Suprapubic skin (tissue), 4 donors: ENCODE results near the gene PARVB. TPM values are rescaled to one million over a fixed set of nuclear protein-coding genes. Genes with fewer than 3 reads are reported as not detected.
A peak's percentile ranks its signal among the peaks of the same experiment; 100 is the strongest.

Experiments used
- DNase-seq, 2 donors: peaks; one replicate each; pipeline ENCODE4 v3.0.0-alpha.2; 2019; ENCODE audit warnings: low spot score in 2 of 2
- H3K27ac ChIP-seq: fragments of 200-600 bp; sonication (generic); one replicate; pipeline ENCODE4 v1.5.1; 2019
- H3K27me3 ChIP-seq: fragments of 200-600 bp; sonication (generic); one replicate; pipeline ENCODE4 v1.5.1; 2019
- H3K36me3 ChIP-seq: fragments of 200-600 bp; sonication (generic); one replicate; pipeline ENCODE4 v1.5.1; 2019
- H3K4me1 ChIP-seq: fragments of 200-600 bp; sonication (generic); one replicate; pipeline ENCODE4 v1.5.1; 2019
- H3K4me3 ChIP-seq: fragments of 200-600 bp; sonication (generic); one replicate; pipeline ENCODE4 v1.5.1; 2019; ENCODE audit warnings: mild to moderate bottlenecking
- H3K9me3 ChIP-seq: fragments of 200-600 bp; sonication (generic); one replicate; pipeline ENCODE4 v1.5.1; 2019
- EP300 ChIP-seq: sonication (generic); formaldehyde crosslinking; IDR thresholded peaks from one replicate; pipeline ENCODE4 v1.6.1; 2017; ENCODE audit warnings: antibody characterized with exemption
- POLR2A ChIP-seq, 2 donors: fragments of 450-650 bp; IDR thresholded peaks; one replicate each; pipeline ENCODE4 v1.6.1; 2017; ENCODE audit warnings: antibody characterized with exemption in 2 of 2, mild to moderate bottlenecking in 2 of 2, moderate library complexity in 2 of 2
- POLR2AphosphoS5 ChIP-seq, 3 donors: sonication (generic); formaldehyde crosslinking; IDR thresholded peaks; one replicate each; pipeline ENCODE4 v1.6.1; 2017; ENCODE audit warnings: antibody characterized with exemption in 3 of 3
- WGBS: methylation state at CpG from one replicate; pipeline ENCODE4 v1.1.5; 2018; 5-methylcytosine and 5-hydroxymethylcytosine counted together
- total RNA-seq, 4 donors: library from RNA; depleted of rRNA; stranded (reverse); fragments of >200 nt; gene quantifications; one replicate each; pipeline ENCODE4 v1.1.0, GENCODE V29; 2016
- TF ChIP-seq, protein P1 (sequence below), 2 donors: fragments of 200-600 bp in 1 of 2; fragments of 450-650 bp in 1 of 2; sonication (generic) in 1 of 2; IDR thresholded peaks; one replicate each; pipeline ENCODE4 v1.5.1; 2016 to 2019; ENCODE audit warnings: antibody characterized with exemption in 2 of 2, mild to moderate bottlenecking in 1 of 2, moderate library complexity in 1 of 2

PARVB gene
- total RNA-seq, 4 donors from 2014 or later = 9.7 to 17.8 (median 13.3) TPM

- peaks cover 4% of the 10 kb centered on the region for H3K9me3 ChIP-seq
- WGBS = 35% methylated on average over 11 of the region's 11 CpGs
- H3K4me1 ChIP-seq = peaks cover 15% of the 10 kb centered on the region
- peak in 1 of 2 donors; percentile 78 for DNase-seq
- no peak overlapping the region for H3K4me3 ChIP-seq
- H3K36me3 ChIP-seq = no peaks in the 10 kb centered on the region
- no peaks in the 10 kb centered on the region for H3K27me3 ChIP-seq
- peak overlapping the region; percentile 26 for H3K27ac ChIP-seq
- TF ChIP-seq POLR2AphosphoS5 (IDR thresholded peaks at IDR 0.05) = peak in 1 of 3 donors; percentile 41
- TF ChIP-seq, protein P1, sequence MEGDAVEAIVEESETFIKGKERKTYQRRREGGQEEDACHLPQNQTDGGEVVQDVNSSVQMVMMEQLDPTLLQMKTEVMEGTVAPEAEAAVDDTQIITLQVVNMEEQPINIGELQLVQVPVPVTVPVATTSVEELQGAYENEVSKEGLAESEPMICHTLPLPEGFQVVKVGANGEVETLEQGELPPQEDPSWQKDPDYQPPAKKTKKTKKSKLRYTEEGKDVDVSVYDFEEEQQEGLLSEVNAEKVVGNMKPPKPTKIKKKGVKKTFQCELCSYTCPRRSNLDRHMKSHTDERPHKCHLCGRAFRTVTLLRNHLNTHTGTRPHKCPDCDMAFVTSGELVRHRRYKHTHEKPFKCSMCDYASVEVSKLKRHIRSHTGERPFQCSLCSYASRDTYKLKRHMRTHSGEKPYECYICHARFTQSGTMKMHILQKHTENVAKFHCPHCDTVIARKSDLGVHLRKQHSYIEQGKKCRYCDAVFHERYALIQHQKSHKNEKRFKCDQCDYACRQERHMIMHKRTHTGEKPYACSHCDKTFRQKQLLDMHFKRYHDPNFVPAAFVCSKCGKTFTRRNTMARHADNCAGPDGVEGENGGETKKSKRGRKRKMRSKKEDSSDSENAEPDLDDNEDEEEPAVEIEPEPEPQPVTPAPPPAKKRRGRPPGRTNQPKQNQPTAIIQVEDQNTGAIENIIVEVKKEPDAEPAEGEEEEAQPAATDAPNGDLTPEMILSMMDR (IDR thresholded peaks at IDR 0.05) = no peak
These were observed 33.4 kb downstream of the PARVB start for GRCh38 chr22:44057401-44057987.

DNA sequence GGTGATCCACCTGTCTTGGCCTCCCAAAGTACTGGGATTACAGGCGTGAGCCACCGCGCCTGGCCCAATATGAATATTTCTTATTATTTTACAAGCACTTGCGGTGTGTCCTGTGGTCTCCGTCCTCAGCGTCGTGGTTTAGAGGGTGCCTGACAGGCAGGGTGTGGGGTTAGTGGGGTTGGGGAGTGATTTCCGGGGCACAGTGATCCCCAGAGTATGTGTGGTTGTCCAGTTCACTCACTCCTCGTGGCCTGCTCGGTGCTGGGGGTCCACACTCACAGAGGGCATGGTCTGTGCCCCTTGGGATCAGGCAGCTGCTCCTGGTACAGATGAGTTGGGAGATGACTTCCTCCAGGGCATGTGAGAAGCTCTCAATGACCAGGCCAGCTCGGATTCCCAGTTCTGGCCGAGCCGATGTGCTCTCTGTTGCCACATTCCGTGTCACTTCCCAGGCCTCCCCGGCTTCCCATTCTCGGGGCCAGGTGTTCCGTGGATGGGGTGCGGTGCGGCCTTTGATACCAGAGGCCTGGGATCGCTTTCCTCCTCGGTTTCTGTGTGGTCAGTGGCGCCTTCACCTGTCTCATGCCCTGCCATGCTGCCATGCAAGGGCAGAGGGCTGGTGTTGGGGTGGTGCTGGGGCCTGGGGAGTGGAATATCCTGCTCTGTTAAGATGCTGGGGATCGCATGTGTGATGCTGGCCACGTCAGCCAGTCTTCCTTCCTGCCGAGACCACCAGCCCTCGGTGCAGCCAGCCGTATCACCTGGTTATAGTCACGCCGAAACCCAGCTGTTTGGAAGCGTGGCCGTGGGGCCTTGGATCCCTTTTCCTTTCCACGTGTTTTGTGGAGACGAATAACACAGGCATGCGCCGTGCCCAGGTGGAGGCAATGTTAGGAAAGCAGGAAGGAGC is 39.6 kb downstream of the PARVB start:
- Histone ChIP-seq H3K27me3 (no peaks in the 10 kb centered on the region), H3K4me1 (peaks cover 6% of the 10 kb centered on the region), H3K27ac (no peak overlapping the region), H3K9me3 (peaks cover 4% of the 10 kb centered on the region), H3K36me3 (no peaks in the 10 kb centered on the region), H3K4me3 (no peak overlapping the region)
- 92% methylated on average over 25 of the region's 35 CpGs for WGBS
- no peak for TF ChIP-seq EP300
- TF ChIP-seq, protein P1 (IDR thresholded peaks at IDR 0.05) = no peak
- no peak for TF ChIP-seq POLR2A (IDR thresholded peaks at IDR 0.05)
- no peak for TF ChIP-seq POLR2AphosphoS5 (IDR thresholded peaks at IDR 0.05)
- DNase-seq = no peak

DNA sequence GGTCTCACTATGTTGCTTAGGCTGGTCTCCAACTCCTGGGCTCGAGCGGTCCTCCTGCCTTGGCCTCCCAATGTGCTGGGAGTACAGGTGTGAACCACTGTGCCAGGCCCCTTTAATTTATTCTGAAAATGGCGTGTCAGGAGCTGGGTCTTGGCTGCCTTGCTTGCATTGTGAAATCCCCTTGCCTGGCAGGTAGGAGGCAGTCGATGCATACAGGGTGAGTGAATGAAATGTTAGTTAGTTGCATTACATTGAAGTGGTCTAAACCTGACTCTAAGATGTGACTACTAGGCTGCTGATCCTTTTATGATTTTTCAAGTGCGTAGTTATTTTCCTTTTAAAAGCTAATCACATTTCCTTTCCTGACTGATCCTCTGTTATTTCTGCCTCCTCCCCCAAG is 42.9 kb downstream of the PARVB start:
- no peak for DNase-seq
- no peak for TF ChIP-seq POLR2A (IDR thresholded peaks at IDR 0.05)
- TF ChIP-seq EP300 = no peak
- TF ChIP-seq, protein P1 (IDR thresholded peaks at IDR 0.05) = no peak
- TF ChIP-seq POLR2AphosphoS5 (IDR thresholded peaks at IDR 0.05) = no peak
- Histone ChIP-seq H3K36me3 (no peaks in the 10 kb centered on the region), H3K4me1 (peaks cover 7% of the 10 kb centered on the region), H3K27ac (peak overlapping the region; percentile 2), H3K27me3 (no peaks in the 10 kb centered on the region), H3K4me3 (no peak overlapping the region), H3K9me3 (no peaks in the 10 kb centered on the region)
- whole genome bisulfite sequencing = 73% methylated on average over 5 of the region's 5 CpGs

- TF ChIP-seq EP300 (no peak), POLR2AphosphoS5 (IDR thresholded peaks at IDR 0.05) (no peak), POLR2A (IDR thresholded peaks at IDR 0.05) (no peak)
- TF ChIP-seq, protein P1 (IDR thresholded peaks at IDR 0.05) = no peak
- no peak for DNase-seq
- 72% methylated on average over 8 of the region's 10 CpGs for WGBS
- peaks cover 7% of the 10 kb centered on the region for H3K4me1 ChIP-seq
- no peaks in the 10 kb centered on the region for H3K36me3 ChIP-seq
- H3K9me3 ChIP-seq = no peaks in the 10 kb centered on the region
- H3K4me3 ChIP-seq = no peak overlapping the region
- no peaks in the 10 kb centered on the region for H3K27me3 ChIP-seq
- peak overlapping the region; percentile 2 for H3K27ac ChIP-seq
These were observed 43.8 kb downstream of the PARVB start for GRCh38 chr22:44067901-44068300.
